ENCODE measurements around the gene TMEM236.

The TMEM236 gene

DNA sequence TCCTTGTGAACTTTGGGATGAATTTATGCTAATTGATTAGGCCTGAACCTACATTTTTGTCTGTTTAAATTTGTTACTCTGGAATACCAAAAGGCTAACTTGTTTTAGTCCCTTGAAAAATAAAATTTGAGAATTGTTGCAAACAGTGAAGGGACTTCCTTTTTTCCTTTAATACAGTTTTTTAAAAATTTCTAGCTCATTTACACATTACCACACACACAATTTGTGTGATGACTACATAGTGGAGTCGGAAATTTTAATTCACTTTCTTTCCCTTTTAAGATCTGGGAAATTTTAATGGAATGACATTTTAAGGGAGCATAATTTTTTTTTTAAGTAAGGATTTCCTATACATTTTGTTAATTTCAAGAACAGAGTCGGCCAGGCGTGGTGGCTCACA lies 8.6 kb upstream of the TMEM236 start:
- DNase-seq: no peak

DNA sequence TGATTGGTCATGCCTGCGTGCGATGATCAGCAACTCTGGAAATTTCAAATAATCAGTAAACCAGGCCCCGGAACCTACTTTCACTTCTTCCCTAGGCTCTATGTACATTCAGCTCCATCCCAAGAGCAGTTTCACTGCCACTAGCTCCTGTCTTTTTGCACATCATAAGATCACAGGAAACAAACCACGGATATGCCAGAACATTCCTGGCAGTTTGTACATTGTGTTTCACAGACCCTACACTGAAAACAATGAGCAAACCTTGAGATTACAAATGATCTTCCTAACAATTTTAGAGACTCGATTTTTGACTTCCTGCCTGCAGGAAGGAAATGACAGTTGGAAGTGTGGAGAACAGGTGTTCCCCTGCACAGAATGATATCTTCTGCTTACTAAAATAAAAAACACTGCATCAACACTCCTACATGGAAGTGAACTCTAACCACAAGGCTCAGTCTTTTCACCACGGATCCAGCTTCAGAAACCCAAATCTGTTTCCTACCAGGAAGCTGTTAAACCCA lies 7.6 kb upstream of the TMEM236 start:
- DNase-seq: no peak

GRCh38 chr10:17747883-17748550 lies 4.0 kb upstream of the TMEM236 start:
- no peak for DNase-seq

DNA sequence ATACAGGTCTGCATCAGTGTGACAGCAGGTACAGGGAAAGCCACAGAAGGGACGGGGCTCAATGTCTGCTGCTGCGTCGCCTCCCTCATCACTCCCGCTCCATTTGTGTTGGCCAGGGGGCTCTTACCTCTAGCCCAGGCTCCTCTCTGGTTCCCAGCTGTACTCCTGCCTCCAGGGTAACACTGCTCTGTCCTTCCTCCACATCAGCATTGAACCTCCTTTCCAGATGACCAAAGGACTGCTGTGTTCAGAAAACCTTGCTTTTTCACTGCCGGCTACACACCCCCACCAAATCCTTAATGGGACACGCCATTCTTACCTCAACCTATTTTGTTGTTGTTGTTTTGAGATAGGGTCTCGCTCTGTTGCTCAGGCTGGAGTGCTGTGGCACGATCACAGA lies 2.1 kb upstream of the TMEM236 start:
- DNase-seq: no peak

DNA sequence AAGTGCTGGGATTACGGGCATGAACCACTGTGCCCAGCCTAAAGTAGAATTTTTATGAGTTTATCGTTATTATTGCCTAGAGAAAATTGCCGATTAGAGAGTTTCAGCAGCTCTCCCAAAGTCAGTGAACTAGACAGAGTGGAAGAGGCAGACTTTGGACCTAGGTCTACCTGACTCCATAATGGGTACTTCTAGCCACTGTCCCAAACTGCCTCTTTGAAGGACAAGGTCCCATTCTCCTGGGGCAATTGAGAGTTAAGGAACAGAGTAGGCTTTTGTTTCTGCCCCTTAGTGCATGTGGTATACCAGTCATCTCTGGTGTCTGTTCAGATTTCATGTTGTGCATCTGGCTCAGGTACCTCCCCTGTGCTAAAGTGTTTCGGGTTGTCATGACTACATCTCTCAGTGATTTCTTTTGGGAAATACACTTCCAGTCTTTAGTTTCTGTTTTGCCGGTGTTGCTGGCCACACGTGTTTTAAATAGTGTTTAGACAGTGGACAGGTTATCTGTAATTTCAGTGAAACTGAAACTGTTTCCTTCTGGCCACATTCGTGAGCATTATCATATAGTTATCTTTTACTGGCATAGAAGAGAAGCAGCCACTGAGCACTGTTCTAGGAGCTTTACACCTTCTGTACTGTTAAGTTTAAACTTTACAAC lies 4.7 kb downstream of the TMEM236 start:
- no peak for DNase-seq

DNA sequence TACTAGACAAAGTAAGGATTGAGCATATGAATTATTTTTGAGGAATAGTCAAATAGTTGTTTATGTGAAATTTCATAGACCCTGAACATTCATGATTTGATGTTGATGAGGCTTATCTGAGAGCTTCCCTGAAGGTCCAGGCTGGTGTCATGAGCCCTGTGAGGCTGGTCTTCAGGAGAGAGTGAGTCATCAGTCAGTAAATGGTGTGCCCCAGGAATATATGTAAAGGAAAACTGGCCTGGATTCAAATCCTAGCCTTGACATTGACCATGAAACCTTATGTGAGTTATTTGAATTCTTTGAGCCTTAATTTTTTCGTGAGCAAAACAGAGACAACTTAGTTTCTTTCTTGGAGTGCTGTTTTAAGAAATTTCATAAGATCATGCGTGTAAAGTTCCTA lies 6.2 kb downstream of the TMEM236 start:
- DNase-seq: no peak

DNA sequence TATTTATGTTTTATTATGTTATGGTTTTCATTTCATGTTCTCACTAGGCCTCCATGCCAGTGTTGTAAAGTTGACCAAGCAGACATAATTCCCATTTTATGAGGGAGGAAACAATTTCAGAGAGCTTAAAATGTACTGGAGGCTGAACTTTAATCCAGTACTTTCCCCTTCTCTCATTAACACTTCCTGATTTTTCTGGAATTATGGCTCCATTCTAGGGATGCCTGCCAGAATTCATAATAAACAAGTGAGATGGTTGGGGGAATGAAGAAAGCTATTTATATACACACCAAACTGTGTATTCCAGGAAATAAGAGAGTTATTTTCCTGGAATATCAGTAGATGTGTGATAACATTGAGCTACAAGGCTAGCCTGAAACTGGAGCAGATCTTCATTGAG lies 6.9 kb downstream of the TMEM236 start:
- DNase-seq: no peak

GRCh38 chr10:17764142-17764541 lies 12.1 kb downstream of the TMEM236 start:
- no peak for DNase-seq

DNA sequence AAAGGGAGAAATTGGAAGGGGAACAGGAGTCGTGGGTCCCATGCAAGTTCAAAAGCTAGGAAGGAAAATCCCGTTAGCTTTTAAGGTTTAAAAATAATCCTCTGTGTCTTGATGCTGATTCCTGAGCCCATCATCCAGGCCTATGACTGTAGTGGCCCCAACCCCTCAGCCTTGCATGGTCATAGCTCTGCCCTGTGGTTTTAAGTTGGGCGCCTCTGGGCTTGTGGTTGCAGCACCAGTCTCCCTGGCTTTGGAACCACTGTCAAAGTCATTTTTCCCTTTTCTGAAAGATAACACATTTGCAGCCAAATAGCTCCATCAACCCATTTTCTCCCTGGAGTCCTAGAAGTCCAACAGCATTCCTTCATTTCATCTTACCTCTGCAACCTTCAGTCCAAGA lies 13.6 kb downstream of the TMEM236 start:
- DNase-seq: no peak

DNA sequence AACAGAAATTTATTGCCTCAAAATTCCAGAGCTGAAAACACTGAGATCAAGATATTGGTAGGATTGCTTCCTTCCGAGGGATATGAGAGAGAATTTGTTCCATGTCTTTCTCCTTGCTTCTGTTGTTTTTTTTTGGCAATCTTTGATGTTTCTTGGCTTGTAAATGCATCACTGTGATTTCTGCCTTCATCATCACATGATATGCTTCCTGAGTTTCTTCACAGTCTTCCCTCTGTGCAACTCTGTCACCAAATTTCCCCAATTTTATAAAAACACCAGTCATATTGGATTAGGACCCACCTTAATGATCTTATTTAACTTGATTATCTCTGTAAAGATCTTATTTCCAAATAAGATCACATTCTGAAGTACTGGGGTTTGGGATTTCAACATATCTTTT lies 14.7 kb downstream of the TMEM236 start:
- no peak for DNase-seq

- no peak for DNase-seq
Measured at GRCh38 chr10:17768496-17768895, 16.5 kb downstream of the TMEM236 start.

GRCh38 chr10:17768957-17769356 lies 17.0 kb downstream of the TMEM236 start:
- DNase-seq: no peak

DNA sequence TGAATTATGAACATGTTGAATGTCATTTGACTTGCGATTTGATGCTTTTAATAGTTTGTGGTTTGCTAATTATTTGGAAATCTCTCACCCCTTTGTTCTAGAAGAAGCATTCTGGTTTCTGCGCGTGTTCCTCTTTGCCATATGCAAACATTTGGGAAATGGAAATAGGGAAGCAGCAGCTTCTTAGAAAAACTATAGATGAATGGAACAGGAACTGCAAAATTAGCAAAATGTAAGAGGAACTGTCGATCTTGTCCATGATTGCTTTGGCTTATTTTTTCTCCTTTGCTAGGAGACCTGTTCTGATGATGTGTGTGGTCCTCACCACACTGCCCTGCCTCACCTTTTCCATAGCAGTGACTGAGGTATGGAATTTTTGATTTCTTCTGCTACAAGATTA lies 19.0 kb downstream of the TMEM236 start:
- no peak for DNase-seq

- no peak for DNase-seq
Measured at GRCh38 chr10:17779784-17780183, 27.8 kb downstream of the TMEM236 start.

DNA sequence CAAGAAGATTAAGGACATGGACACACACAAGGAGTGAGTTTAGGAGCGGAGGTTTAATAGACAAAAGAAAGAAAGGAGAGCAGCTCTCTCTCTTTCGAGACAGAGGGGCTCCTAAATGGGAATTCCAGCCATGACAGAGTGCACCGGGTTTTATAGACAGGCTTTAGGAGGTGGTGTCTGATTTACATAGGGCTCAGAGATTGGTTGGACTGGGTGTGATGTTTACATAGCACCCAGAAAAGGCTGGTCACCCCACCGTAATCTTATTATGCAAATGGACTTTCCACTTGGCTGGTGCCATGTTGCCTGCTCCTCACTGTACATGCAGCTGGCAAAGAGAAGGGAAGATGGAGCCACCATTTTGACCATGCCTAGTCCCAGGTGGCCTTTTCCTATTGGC lies 28.7 kb downstream of the TMEM236 start:
- DNase-seq: no peak

- DNase-seq: no peak
Measured at GRCh38 chr10:17781856-17782255, 29.9 kb downstream of the TMEM236 start.

DNA sequence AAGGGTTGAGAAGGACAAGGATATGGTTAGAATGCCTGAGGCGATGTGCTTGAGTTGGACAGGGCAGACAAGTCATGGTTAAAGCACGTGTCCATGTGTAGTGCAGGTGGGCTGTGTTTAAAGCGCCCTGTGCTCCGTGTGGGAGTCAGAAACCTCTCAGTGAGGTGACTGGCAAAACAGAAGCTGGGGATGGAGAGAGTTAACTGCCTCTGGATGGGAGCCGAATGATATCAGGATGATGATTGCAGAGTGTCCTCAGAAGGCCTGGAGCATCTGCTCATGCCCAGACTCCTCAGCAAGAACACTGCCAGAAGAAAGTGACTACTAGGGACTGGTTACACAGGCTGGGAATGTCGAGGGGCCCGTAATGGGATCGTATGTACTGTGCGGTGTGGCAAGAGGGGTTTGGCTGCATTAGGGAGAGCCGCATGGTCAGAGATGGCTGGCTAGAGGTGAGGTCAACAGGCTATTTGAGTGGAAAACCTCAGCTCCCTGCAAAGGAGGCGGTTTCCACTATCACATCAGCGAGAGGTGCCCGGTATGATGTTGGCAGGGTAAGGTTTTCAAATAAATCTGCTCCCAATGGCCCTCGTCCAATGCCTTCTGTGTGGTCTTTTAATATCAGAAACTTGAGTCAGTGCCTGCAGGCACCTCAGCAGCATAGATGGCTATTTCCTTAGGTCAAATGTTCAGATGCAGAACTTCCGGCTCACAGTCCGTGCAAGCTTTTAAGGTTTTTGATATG lies 31.1 kb downstream of the TMEM236 start:
- DNase-seq: no peak

GRCh38 chr10:17783751-17784150 lies 31.8 kb downstream of the TMEM236 start:
- no peak for DNase-seq

DNA sequence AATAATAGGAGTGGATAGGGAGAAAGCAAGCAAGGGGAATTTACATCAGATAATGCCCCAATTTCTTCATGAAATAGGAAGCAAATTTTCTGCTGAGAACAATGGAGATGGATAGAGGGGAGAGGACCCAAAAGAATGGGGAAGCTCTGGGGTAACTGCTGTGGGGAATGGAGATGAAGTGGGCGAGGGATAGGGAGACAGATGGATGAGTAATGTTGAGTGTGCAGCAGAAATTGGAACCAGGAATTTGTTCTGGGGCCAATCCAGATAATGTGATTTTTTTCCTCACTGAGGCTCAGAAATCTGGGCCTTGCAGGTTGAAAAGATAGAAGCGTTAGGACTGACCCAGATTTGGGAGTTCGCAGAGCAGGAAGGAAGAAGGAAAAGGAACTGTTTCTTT lies 32.7 kb downstream of the TMEM236 start:
- DNase-seq: no peak

GRCh38 chr10:17785276-17785930 lies 33.4 kb downstream of the TMEM236 start:
- DNase-seq: no peak

GRCh38 chr10:17787087-17787961 lies 35.3 kb downstream of the TMEM236 start:
- DNase-seq: no peak

DNA sequence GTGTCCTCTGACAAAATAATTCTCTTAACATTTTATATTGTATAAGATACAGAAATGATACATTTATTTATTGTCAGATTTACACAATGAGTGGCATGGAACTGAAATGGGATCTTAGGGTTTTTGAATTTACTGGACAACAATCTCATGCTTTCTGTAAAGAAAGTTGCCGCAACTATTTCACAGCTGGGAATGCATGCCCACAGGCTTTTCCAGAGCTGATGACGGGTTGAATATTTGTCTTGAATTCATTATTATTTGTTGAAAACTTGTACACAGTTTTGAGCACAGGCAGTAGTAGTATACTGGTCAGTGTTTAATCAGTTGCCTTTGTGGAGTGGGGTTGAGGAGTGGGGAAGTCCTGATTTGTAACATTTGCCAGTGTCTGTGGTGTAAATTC lies 36.6 kb downstream of the TMEM236 start:
- no peak for DNase-seq
